Astrocyte (in vitro differentiated cells and primary cell): Measurements from ENCODE around the gene SLC17A6. TPM values are rescaled to one million over a fixed set of nuclear protein-coding genes. Genes with fewer than 3 reads are reported as not detected.

Experiments
- DNase-seq: peaks from one replicate; pipeline ENCODE4 v3.0.0-alpha.2; 2010; ENCODE audit warnings: low read depth
- FAIRE-seq: peaks from 2 replicates; lab custom pipeline; 2011; peaks lifted over from hg19 to GRCh38; lab: Jason Lieb, UNC
- H2AFZ ChIP-seq: 2 replicates; pipeline ENCODE4 v1.6.0; 2012; ENCODE audit warnings: low read depth, low read length, inconsistent platforms
- H3K27ac ChIP-seq: 2 replicates; pipeline ENCODE4 v1.5.1; 2011; ENCODE audit warnings: low read depth, low read length, inconsistent platforms
- H3K27me3 ChIP-seq: 2 replicates; pipeline ENCODE4 v1.6.0; 2011; ENCODE audit warnings: low read length, inconsistent platforms; ENCODE audit not compliant: insufficient read depth
- H3K36me3 ChIP-seq: 2 replicates; pipeline ENCODE4 v1.5.1; 2011; ENCODE audit warnings: low read length, inconsistent platforms; ENCODE audit not compliant: insufficient read depth
- H3K4me1 ChIP-seq: 2 replicates; pipeline ENCODE4 v1.5.1; 2011; ENCODE audit warnings: low read length, inconsistent platforms; ENCODE audit not compliant: insufficient read depth
- H3K4me2 ChIP-seq: 2 replicates; pipeline ENCODE4 v1.6.0; 2012; ENCODE audit warnings: low read length, inconsistent platforms
- H3K4me3 ChIP-seq: 2 replicates; pipeline ENCODE4 v1.5.1; 2011; ENCODE audit warnings: low read depth, mild to moderate bottlenecking, low read length, inconsistent platforms; ENCODE audit not compliant: insufficient read depth
- H3K79me2 ChIP-seq: 2 replicates; pipeline ENCODE4 v1.6.0; 2012; ENCODE audit warnings: mild to moderate bottlenecking, low read length, inconsistent platforms; ENCODE audit not compliant: insufficient read depth
- H3K9ac ChIP-seq: 2 replicates; pipeline ENCODE4 v1.6.0; 2012; ENCODE audit warnings: mild to moderate bottlenecking, low read length, inconsistent platforms
- H3K9me3 ChIP-seq: 2 replicates; pipeline ENCODE4 v1.5.1; 2012; ENCODE audit warnings: low read depth, mild to moderate bottlenecking, low read length, inconsistent platforms; ENCODE audit not compliant: insufficient read depth
- H4K20me1 ChIP-seq: 2 replicates; pipeline ENCODE4 v1.6.0; 2012; ENCODE audit warnings: low read length, inconsistent platforms; ENCODE audit not compliant: insufficient read depth
- H3K27ac Mint-ChIP-seq: one replicate; pipeline ENCODE4 v1.8.0; 2021; ENCODE audit warnings: mild to moderate bottlenecking, mixed read lengths; ENCODE audit not compliant: unreplicated experiment
- H3K27me3 Mint-ChIP-seq: one replicate; pipeline ENCODE4 v1.8.0; 2021; ENCODE audit warnings: low read depth, mixed read lengths; ENCODE audit not compliant: unreplicated experiment
- H3K36me3 Mint-ChIP-seq: one replicate; pipeline ENCODE4 v1.8.0; 2021; ENCODE audit warnings: low read depth, mixed read lengths; ENCODE audit not compliant: unreplicated experiment
- H3K4me1 Mint-ChIP-seq: one replicate; pipeline ENCODE4 v1.8.0; 2021; ENCODE audit warnings: low read depth, mixed read lengths; ENCODE audit not compliant: unreplicated experiment
- H3K4me3 Mint-ChIP-seq: one replicate; pipeline ENCODE4 v1.8.0; 2021; ENCODE audit warnings: mild to moderate bottlenecking, moderate library complexity, mixed read lengths; ENCODE audit not compliant: unreplicated experiment
- H3K9me3 Mint-ChIP-seq: one replicate; pipeline ENCODE4 v1.8.0; 2021; ENCODE audit warnings: mild to moderate bottlenecking, mixed read lengths; ENCODE audit not compliant: unreplicated experiment
- CTCF ChIP-seq: IDR thresholded peaks from 2 replicates; pipeline ENCODE4 v1.5.1; 2011; ENCODE audit warnings: low read depth, mild to moderate bottlenecking, inconsistent platforms, low read length, moderate library complexity; ENCODE audit not compliant: insufficient read depth
- EZH2 ChIP-seq: IDR thresholded peaks from 2 replicates; pipeline ENCODE4 v1.6.1; 2012; ENCODE audit warnings: mild to moderate bottlenecking, low read length, inconsistent platforms; ENCODE audit not compliant: insufficient read depth
- total RNA-seq: library from RNA; stranded (reverse); gene quantifications from 2 replicates; pipeline ENCODE4 v1.2.1, GENCODE V29; 2021

Gene SLC17A6
- total RNA-seq, 1 donor from 2014 or later, result not detected

GRCh38 chr11:22304337-22304961 lies 33.7 kb upstream of the SLC17A6 start:
- no peaks in the 10 kb centered on the region for H3K36me3 Mint-ChIP-seq
- H3K27me3 Mint-ChIP-seq, result no peaks in the 10 kb centered on the region
- H3K4me3 ChIP-seq, result no peak overlapping the region
- no peak overlapping the region for H2AFZ ChIP-seq
- no peaks in the 10 kb centered on the region for H3K36me3 ChIP-seq
- no peak overlapping the region for H3K27ac ChIP-seq
- FAIRE-seq, result peak; percentile 56
- H4K20me1 ChIP-seq, result no peaks in the 10 kb centered on the region
- TF ChIP-seq EZH2 (no peak), CTCF (peak; percentile 60)
- H3K27me3 ChIP-seq, result no peaks in the 10 kb centered on the region
- H3K9me3 Mint-ChIP-seq, result no peaks in the 10 kb centered on the region
- no peak overlapping the region for H3K9ac ChIP-seq
- H3K79me2 ChIP-seq, result no peaks in the 10 kb centered on the region
- peak; percentile 13 for DNase-seq
- H3K4me3 Mint-ChIP-seq, result no peak overlapping the region
- no peak overlapping the region for H3K27ac Mint-ChIP-seq
- no peaks in the 10 kb centered on the region for H3K9me3 ChIP-seq
- H3K4me1 ChIP-seq, result no peaks in the 10 kb centered on the region
- no peaks in the 10 kb centered on the region for H3K4me1 Mint-ChIP-seq
- H3K4me2 ChIP-seq, result no peak overlapping the region

- Mint-ChIP-seq H3K4me3 (no peak overlapping the region), H3K27ac (no peak overlapping the region)
Measured at GRCh38 chr11:22317656-22318055, 20.5 kb upstream of the SLC17A6 start.

More at GRCh38 chr11:22317656-22318055, 20.5 kb upstream of the SLC17A6 start:
- Histone ChIP-seq H3K4me1 (no peaks in the 10 kb centered on the region), H3K79me2 (no peaks in the 10 kb centered on the region), H4K20me1 (no peaks in the 10 kb centered on the region), H3K4me2 (no peak overlapping the region), H3K4me3 (no peak overlapping the region), H3K27me3 (no peaks in the 10 kb centered on the region), H3K27ac (no peak overlapping the region), H2AFZ (no peak overlapping the region), H3K9me3 (no peaks in the 10 kb centered on the region), H3K9ac (no peak overlapping the region), H3K36me3 (no peaks in the 10 kb centered on the region)
- DNase-seq (no peak), FAIRE-seq (no peak)
- Mint-ChIP-seq H3K36me3 (no peaks in the 10 kb centered on the region), H3K4me1 (no peaks in the 10 kb centered on the region), H3K9me3 (no peaks in the 10 kb centered on the region), H3K27me3 (no peaks in the 10 kb centered on the region)
- TF ChIP-seq EZH2 (no peak), CTCF (no peak)
